ENCODE data around the gene COPS3.
A peak's percentile ranks its signal among the peaks of the same experiment; 100 is the strongest.

COPS3 gene

DNA sequence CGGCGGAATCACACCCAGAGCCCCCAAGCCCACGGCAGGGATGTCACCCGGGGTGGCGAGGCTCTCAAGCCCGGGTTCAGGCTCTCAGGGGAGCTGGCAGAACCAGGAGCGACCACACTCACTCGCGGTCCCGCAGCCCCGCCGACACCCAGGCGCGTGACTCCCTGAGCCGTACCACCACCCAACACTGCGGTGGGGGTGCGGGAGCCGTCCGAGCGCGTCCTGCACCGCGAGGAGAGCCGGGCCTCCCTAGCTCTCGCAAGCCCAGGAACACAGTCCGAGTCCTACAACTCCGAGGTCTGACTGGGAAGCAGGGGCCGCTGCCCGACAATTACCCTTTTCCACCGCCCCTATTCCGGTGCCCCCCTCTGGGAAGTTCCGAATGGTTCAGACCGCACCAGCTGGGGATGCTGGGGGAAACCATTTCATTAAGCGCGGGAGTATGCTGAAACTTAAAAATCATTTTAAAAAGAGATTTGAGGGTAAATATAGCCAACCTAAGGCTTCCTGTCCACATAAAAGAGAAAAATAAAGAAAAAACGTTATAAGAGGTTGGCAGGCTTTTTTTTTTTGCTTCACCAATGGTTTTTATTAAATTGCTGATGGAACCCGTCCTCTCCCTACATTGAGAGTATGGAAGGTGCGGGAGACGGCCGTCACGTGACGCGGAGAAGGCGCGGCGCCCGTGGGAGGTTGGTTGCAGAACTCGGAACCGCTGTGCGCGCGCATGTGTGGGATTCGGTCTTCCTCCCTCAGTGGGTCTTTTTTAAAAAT is 43.8 kb downstream of the COPS3 start, which contains the start of gene FLCN:
Gene FLCN, minus strand, starts transcription at position 143 of the 774 bp plus-strand sequence. CDS start 9,031 bp downstream, outside the sequence.
- DNase-seq = peak; percentile 93

DNA sequence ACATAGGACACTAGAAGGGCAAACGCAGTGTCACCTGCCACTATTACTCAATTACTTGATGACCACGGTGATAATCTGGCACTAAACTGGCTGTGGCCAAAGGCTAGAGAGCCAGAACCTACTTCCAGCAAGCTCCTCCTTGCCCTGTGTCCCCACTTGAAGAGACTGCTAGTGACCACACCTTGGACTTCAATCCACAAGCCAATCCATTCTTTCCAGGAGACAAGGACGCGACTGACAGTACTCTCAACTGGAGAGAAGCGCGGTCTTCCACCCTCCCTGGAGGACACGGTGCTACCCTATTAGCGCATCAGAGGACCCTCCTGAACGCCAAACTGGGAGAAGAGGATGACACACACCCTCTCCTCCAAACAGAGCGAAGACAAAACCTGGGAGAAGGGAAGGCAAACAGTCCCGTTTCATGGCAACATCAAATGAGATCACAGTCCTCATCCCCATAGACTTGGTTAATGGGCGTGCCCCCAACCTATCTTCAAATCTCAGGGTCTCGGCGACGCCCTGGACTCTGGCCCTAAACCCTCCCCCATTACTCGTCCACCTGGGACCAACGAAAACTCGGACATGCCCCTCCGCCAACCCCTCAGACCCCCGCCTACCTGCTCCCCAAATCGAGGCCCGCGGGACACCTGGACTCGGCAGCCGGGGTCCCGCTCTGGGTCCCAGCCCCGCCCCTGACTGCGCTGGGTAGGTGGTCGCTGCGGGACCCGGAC is 44.6 kb downstream of the COPS3 start:
- DNase-seq = no peak

DNA sequence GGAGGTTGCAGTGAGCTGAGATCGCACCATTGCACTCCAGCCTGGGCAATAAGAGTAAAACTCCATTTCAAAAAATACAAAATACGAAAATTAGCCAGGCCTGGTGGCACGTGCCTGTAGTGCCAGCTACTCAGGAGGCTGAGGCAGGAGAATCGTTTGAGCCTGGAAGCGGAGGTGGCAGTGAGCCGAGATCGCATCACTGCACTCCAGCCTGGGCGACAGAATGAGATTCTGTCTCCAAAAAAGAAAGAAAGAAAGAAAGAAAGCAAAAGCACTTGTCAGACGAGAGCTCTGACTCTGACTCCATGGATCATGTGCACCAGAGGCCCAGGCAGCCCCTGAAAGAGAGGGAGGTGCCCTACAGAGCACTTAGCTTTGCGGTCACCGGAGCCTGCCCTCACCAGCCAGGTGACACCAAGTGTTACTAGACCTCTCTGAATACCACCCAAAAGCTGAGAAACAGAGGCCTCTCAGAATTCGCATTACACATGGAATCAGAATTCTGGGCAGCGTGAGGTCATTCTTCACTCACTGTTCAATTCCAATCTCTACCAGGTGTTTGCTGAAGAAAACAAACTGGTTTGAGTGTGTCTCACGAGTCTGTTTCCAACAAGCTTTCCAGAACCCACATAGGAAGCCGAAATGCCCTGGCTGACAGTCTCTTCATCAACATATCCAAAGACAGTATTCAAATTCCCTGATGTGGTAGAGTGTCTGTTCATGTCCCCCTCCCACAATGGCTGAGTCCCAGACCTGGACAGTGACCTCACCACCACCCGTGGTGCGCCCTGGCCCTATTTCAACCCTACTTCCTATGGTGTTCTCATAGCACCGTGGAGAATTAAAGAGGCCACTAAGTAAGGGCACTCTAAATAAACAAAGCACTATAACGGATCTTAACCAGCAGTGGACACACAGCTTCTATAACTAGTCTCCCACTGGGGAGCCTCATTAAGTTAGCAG is 45.6 kb downstream of the COPS3 start:
- DNase-seq = no peak

DNA sequence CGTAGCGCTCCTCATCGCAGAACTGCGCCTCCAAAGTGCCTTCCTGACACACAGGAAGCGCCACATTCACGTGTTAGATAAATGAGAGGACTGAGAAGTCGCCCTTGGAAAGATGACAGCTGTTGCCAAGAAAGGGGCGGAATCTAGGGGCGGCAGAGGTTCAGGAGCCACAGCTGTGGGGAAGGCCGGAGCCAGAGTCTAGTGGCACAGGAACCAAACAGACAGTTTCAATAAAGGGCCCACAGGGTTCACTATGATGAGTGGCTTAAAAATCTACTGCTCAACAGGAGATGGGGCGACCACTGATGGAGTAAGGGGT is 48.8 kb downstream of the COPS3 start:
- DNase-seq = no peak

DNA sequence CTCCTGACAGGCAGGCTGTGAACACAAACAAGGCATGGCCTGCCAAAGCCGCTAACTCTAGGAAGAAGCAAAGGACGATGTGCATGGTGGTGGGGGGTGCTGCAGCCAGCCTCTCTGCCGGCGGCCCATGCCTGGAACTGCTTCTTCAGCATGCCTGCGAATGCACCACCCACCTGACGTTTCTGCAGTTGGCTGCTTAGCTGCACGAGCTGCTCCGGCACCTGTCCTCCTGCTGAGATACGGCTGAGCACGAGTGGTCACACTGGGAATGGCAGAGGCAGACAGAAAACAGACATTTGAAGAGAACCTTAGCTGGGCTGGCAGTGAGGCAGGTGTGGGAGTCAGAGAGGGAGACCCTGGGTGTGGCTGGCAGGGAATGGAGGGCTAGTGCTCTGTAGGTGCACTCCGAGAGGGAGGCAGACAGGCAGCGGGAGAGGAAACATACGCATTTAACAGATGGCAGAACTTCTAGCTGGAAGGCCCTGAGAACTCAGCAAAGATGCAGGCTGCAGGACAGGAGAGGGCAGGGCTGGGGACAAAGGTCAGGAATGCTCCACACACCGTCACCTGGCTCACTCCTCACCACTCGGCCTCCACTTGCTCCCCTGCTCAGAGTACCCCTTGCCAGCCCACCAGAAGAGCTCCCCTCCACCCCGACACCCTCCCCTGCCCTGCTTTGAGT is 49.3 kb downstream of the COPS3 start:
- no peak for DNase-seq

DNA sequence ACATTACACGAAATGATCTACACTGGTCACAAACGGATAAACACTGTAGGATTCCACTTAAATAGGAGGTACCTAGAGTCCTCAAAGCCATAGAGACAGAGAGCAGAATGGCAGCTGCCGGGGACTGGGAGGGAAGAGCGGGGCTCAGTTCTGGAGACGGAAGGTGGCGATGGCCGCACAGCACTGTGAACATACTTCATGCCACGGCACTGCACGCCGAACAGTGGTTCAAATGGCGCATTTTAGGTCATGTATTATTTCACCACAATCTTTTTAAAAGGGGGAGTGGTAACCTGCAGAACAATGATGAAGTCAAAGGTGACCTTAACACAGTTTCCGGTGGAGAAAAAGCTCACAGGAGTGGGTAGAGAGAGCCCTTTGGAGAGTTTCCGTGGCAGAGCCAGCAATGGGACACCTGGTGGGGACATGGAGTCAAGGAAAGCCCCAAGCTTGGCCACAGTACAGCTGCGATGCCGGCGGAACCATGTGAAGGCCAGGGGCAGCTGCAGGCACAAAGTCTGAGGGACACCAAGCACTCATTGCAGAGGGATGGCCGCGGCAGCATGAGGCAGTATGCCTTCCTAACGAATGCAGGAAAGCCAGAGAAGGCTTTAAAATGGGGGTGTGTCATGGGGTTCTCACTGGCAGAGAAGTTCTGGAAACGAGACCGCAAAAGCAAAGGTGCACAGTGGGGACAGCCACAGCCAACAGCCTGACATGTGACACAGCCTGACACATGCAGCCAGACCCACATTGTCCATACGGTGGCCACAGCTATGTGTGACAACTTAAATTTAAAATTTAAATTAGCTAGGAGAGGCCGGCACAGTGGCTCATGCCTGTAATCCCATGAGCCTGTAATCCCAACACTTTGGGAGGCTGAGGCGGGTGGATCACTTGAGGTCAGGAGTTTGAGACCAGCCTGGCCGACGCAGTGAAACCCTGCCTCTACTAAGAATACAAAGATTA is 51.3 kb downstream of the COPS3 start:
- DNase-seq = no peak

DNA sequence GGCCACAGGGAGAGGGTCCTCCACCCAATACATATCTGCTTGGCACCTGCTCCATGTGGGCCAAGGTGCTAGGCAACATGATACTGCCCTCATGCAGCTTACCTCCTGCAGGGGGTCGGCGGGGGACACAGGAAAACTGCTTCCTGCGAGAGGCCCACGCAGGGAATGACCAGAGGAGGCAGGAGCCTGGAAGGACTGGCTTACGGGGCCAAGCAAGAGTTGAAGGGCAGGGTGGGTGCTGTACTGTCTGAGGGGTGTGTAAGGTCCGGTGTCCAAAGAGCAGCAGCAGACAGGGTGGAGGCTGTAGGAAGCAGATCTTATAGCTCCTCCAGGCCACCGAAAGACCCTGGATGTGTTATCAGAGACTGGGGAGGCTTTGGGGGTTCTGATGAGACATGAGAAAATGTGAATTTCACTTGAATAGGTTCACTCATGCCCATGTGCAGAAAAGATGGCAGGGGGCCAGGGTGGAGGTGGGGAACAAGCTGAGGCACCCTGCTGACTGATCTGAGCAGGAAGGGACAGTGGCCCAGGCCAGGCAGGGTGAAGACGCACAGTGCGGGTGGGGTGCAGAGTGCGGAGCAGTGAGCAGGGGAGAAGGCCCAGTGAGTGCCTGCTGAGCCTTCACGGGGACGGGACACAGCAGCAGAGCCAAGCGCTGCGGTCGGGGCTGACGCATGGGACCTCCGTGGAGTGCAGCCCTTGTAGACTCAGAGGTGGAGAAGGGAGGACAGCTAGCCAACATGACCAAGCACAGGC is 52.3 kb downstream of the COPS3 start:
- no peak for DNase-seq

DNA sequence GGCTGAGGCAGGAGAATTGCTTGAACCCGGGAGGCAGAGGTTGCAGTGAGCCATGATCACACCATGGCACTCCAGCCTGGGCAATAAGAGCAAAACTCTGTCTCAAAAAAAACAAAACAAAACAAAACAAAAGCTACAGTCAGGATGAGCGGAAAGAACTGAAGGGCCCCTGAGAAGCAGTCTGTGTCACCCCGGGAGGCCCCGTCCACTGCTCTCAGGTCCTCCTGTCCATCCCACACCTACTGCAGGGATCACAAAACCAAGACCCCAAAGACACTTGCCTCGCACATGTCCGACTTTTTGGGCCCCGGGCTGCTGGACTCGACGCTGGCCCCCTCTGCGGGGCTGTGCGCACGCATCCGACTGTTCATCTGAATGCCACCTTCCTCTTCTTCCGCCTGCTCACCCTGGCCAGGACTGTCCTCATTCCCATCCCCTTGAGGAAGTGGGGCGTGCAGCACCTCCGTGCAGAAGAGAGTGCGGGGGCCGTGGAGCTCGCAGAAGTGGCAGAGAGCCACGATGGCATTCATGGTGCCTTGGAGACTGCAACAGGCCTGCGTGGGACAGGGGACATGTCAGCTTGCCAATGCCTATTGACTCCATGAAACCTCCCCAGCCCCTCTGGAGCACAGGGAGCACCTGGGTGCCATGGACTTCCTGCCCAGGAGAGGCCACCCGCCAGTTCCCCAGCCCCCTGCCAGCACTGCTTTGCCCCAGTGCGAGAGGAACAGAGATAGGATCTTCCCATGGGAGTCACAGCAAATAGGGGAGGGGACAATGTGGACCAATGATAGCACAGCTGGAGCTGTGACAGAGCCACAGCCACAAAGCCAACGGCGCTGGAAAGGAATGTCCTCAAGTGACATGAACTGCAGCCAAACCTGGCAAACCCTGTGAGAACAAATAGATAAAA is 53.2 kb downstream of the COPS3 start:
- DNase-seq = no peak

DNA sequence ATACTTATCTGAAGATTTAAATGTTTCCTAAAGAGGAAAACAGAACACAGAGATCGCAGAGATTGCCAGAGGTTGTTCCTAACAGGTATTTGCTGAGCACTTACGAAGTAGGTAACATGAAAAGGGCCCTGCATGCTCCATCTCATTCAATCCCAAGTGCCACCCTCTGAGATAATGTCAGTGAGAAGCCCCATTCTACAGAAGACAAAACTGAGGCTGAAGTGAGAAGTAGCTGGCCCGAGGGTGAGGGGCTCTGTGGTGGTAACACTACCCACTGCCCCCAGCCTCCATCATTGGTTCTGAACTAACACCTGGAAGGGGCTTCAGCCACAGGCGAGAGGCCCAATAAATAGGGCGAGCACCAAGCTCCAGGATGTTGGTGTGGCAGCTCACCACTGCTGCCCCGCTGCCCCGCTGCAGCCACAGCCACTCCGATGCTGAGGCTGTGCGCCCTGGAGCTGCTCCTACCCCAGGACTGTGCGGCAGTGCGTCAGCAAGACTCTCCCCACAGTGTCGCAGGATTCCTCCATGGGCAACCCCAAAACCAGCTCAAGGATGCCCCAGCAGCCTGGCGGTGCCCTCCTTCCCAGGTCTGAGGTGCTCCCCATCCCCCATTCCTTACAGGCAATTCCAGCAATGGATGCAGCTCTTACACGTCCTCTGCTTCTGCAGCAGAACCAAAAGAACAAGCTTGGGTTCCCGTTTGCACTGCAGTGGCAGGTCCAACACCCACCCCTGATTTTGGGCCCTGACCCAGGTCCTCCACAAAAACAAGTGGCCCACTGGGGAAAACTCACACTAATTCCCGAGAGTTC is 54.4 kb downstream of the COPS3 start:
- no peak for DNase-seq

DNA sequence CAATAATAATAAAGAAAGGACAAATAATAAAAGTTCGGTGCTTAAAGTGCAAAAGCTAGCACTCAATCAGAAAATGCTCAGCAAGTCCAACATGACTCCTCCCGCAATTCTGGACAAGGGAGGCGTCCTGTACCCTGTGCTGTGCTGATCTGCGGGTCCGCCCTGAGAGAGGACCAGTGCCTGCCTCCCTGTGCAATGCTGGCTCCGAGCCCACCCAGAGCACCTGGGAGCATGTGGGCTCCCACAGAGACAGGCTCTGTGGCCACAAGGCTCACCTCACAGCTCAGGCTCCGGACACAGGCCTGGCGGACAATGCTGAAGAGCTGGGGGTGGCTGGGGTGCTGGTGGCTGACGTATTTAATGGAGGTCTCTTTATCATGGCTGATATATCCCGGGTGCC is 55.1 kb downstream of the COPS3 start:
- DNase-seq = no peak

DNA sequence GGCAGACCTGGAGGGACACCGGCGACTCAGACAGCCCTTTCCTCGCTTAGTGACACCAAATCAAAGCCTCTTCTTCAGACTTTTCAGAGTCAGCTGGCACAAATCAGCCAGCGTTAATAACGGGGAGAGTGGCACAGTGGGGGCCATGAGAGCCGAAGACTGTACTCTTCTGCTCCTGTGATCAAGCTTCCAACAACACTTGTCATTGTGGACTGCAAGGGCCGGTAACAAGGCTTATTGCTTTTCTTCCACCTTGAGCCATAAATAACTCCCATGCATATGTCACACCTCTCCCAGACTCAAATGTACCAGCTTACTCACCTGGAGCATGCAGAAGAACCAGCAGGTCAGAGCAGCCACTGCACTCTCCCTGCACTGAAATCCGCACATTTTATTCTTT is 56.9 kb downstream of the COPS3 start:
- DNase-seq = no peak

DNA sequence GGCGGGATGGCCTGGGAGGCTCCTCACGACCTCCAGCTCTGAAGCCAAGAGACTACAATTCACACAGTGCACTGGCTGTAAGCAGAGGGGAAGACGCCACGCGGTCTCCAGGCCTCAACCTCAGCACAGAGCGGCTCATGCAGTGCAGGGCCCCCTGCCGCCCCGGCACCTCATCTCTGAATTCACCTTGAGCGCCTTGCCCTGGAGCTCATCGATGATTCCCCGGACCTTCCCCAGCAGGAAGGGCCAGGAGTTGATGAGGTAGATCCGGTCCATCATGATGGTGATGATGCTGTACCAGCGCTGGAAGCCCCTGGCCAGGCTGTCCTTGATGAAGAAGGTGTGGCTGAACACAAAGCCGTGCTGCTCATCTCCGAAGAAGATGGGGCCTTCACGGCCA is 57.3 kb downstream of the COPS3 start:
- no peak for DNase-seq

DNA sequence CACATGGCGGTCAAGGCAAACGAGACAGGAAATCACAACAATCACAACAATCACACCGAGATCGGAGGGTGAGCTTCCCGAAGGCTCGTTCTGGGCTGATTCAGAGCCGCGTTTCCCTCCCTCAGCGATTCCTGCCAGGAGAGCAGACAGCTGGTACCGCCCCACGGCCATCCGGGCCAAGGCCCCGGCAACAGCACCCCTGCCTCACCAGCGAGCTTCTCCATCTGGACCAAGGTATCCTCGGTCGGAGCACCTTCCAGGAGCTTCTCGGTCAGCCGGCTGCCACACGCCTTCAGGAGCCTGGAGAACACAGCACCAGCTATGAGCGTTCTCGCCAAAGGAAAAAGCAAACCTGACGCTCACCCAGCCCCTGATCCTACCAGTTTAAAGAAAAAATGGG is 59.7 kb downstream of the COPS3 start:
- no peak for DNase-seq

DNA sequence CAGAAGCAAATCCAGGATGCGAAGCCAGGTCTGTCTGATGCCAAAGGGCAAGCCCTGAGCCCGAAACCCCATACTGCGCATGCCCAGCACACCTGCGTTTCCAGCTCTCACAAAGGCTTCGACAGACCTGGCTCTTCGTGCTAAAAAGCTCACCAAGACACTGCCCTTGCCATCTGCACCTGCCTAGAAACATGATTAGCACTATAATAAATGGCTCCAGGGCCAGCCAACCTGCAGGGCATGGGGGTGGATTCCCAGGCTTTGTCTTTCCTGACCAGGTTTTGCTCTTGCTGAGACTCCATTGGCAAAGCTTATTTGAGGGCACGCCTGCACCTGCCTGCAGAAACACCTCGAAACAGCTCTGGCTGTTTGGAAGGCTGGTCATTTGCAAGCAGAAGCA is 60.5 kb downstream of the COPS3 start:
- DNase-seq = no peak

DNA sequence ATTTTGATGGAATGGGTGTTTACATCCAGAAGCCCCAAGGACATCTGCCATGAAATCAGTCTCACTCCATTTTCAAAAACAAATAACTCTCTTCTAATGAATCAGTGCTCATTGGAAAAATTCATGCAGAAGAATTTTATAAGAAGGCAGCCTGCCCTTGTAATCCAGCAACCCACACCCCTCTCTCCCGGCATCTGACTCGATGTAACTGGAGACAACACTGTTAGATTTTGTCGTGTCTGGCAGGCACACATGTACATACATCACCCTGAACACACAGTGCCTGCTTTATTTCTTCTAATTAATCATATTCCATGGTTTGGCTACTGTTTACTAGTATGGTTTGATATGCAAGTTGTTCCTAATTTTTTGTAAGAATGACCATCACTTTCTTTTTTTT is 63.1 kb downstream of the COPS3 start:
- DNase-seq = no peak

DNA sequence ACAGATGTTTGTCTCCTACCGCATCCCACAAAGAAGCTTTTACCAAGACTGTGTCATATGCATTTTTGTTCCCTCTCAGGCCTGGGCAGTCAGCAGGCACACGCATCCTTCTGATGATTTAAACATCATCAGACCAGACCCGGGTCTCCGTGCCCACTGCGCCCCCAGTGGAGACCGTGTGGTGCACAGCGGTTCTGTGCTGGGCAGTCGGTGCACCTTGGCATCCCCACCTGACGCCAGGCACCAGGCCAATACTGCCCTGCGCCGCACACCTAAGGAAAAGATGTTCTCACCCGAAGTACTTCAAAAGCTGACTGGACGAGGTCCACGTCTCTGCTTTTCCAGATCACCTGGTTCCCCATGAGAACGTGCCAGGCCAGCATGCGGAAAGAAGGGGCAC is 64.3 kb downstream of the COPS3 start:
- no peak for DNase-seq

DNA sequence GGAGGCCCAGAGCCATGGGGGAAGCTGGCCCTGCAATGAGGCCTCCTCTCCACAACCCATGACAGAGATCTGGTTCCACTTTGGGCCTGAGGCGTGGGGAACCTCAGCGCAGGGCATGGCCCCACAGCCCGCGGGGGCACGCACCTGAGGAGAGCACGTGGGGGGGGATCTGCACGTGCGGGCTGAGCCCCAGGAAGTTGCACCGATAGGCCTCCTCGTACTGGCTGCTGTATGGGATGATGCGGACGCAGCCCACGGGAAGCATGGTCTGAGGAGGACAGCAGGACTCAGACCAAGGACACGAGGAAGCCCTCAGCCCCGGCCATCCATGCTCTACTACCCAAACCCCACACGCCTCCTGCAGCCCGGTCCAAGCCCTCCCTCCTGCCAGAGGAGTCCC is 64.8 kb downstream of the COPS3 start:
- no peak for DNase-seq

DNA sequence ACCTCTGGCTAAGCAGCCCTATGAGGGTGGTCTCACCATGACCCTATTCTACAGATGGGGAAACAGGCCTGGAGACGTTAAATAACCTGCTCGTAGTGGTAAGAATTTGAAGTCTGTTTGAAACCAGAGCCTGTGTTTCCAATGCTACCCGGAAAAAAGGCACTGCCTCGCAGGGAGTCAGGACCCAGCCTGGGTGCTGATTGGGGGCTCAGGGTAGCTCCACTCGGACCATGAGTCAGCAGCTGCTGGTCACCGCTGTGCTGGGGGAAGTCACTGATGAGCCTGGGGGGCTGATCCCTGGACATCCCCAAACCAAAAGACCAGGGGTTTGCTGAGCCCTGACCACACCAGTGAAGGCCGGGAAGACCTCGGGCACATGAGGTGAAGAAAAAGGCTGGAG is 65.5 kb downstream of the COPS3 start:
- DNase-seq = no peak

All from NCI-H2227 treated with DMSO at 0.1 percent for 48 hours (cell line).